Measurements from ENCODE around the gene THEM5. TPM values are rescaled to one million over a fixed set of nuclear protein-coding genes. Genes with fewer than 3 reads are reported as not detected.
A peak's percentile ranks its signal among the peaks of the same experiment; 100 is the strongest.
"Not testable (repeated sequence)": the region's sequence is repeated elsewhere in the genome, so short reads cannot be mapped to it uniquely, and the experiment has no call there.

THEM5 gene
- total RNA-seq (2014; rRNA removed): not detected in 2 replicates
- not detected for Bru-seq, nascent RNA
- percentile 6 among the genes with signal in this experiment for BruChase-seq, experiment 1, labeled RNA remaining after a 6-hour chase
- BruChase-seq, experiment 2, labeled RNA remaining after a 2-hour chase: percentile 13 among the genes with signal in this experiment
- long read RNA-seq: 0 reads

- Histone ChIP-seq H3F3A (ENCODE audit: low read length, unreplicated experiment) (no peaks in the 10 kb centered on the region), H3K4me2 (ENCODE audit: low read length) (no peak within 1 kb of the TSS), H3K79me2 (ENCODE audit: low read length) (no peaks in the 10 kb centered on the region), H3K9me2 (replicated peaks; ENCODE audit: low read length) (no peaks in the 10 kb centered on the region), H3K27me3 (ENCODE audit: low read length) (peaks cover 18% of the 10 kb centered on the region), H3K9ac (ENCODE audit: low read length) (no peak within 1 kb of the TSS), H3K4me3 (ENCODE audit: low read length) (no peak within 1 kb of the TSS), H2AFZ (ENCODE audit: low read length) (no peak within 1 kb of the TSS), H3K36me3 (ENCODE audit: low read depth, low read length) (no peaks in the 10 kb centered on the region), H4K20me1 (ENCODE audit: low read length) (no peaks in the 10 kb centered on the region), H3K9me3 (ENCODE audit: low read length) (no peaks in the 10 kb centered on the region), H3K4me1 (ENCODE audit: insufficient read depth, low read length) (no peaks in the 10 kb centered on the region), H3K27ac (ENCODE audit: low read length) (no peak within 1 kb of the TSS)
- ATAC-seq (no peak), DNase-seq (no peak)
- ChIA-PET POLR2A (ENCODE audit: unreplicated experiment) (no interaction called here), CTCF (no interaction called here)
- intact Hi-C loops (cut with micrococcal nuclease): no loop called here
- BruUV-seq (replicated peaks): no TSS peak
- TF ChIP-seq CTCF (conservative IDR thresholded peaks at IDR 0.05; ENCODE audit: low read depth, low read length): no peak
- TF ChIP-seq EZH2 (IDR thresholded peaks at IDR 0.05; ENCODE audit: low read length, unreplicated experiment): no peak
These were observed at the start of gene THEM5 for GRCh38 chr1:151853411-151853943. TSS of gene THEM5 (minus strand) at chr1:151853712. CDS start at chr1:151853565, 147 bp downstream.

GRCh38 chr1:151902858-151903257 is 49.3 kb upstream of the THEM5 start:
- no peaks in the 10 kb centered on the region for H3K9me2 ChIP-seq (replicated peaks; ENCODE audit: low read length)
- BruUV-seq (replicated peaks): no TSS peak
- H3K4me1 ChIP-seq (ENCODE audit: insufficient read depth, low read length): no peaks in the 10 kb centered on the region; the same call in 1 of the 2 replicates
- H3K27ac ChIP-seq (ENCODE audit: low read length): no peak overlapping the region
- DNase-seq (no peak), ATAC-seq (no peak)
- no peak overlapping the region for H3K9ac ChIP-seq (ENCODE audit: low read length)
- H3K4me2 ChIP-seq (ENCODE audit: low read length): no peak overlapping the region
- TF ChIP-seq EZH2 (IDR thresholded peaks at IDR 0.05; ENCODE audit: low read length, unreplicated experiment): no peak
- TF ChIP-seq EZH2phosphoT487 (IDR thresholded peaks at IDR 0.05; ENCODE audit: borderline replicate concordance, low read length): no peak
- no peak for TF ChIP-seq CTCF (conservative IDR thresholded peaks at IDR 0.05; ENCODE audit: low read depth, low read length)
- H3F3A ChIP-seq (ENCODE audit: low read length, unreplicated experiment): no peaks in the 10 kb centered on the region
- no peaks in the 10 kb centered on the region for H3K27me3 ChIP-seq (ENCODE audit: low read length)
- intact Hi-C loops (cut with micrococcal nuclease): no loop called here
- peaks cover 15% of the 10 kb centered on the region for H3K9me3 ChIP-seq (ENCODE audit: low read length)
- peaks cover 22% of the 10 kb centered on the region for H3K36me3 ChIP-seq (ENCODE audit: low read depth, low read length)
- H4K20me1 ChIP-seq (ENCODE audit: low read length): no peaks in the 10 kb centered on the region
- ChIA-PET POLR2A (ENCODE audit: unreplicated experiment) (interaction anchor here (0.6 kb wide), 1 partner anchor 68 kb away, joined by 4 read pairs; no protein-coding TSS in a partner anchor), CTCF (no interaction called here)
- no peak overlapping the region for H2AFZ ChIP-seq (ENCODE audit: low read length)
- H3K4me3 ChIP-seq (ENCODE audit: low read length): no peak overlapping the region
- peaks cover 39% of the 10 kb centered on the region for H3K79me2 ChIP-seq (ENCODE audit: low read length)

- DNase-seq; H3K4me2 ChIP-seq (ENCODE audit: low read length); H3K9me2 ChIP-seq (replicated peaks; ENCODE audit: low read length); CTCF ChIA-PET; POLR2A ChIA-PET (ENCODE audit: unreplicated experiment); H3F3A ChIP-seq (ENCODE audit: low read length, unreplicated experiment); H2AFZ ChIP-seq (ENCODE audit: low read length); H3K4me3 ChIP-seq (ENCODE audit: low read length); BruUV-seq (replicated peaks); H4K20me1 ChIP-seq (ENCODE audit: low read length); H3K27ac ChIP-seq (ENCODE audit: low read length); intact Hi-C loops (cut with micrococcal nuclease); H3K9me3 ChIP-seq (ENCODE audit: low read length); H3K27me3 ChIP-seq (ENCODE audit: low read length); H3K4me1 ChIP-seq (ENCODE audit: insufficient read depth, low read length); H3K9ac ChIP-seq (ENCODE audit: low read length); ATAC-seq: not testable (repeated sequence)
- H3K36me3 ChIP-seq (ENCODE audit: low read depth, low read length): peaks cover 14% of the 10 kb centered on the region; the same call in 1 of the 2 replicates
- H3K79me2 ChIP-seq (ENCODE audit: low read length): peaks cover 36% of the 10 kb centered on the region
These were observed 47.3 kb upstream of the THEM5 start for GRCh38 chr1:151900804-151901203.

Data from PC-3 (cell line).